Left ventricle myocardium superior (tissue), 1 donor: ENCODE measurements around the gene CA7. TPM values are rescaled to one million over a fixed set of nuclear protein-coding genes. Genes with fewer than 3 reads are reported as not detected.

ENCODE experiments used
- ATAC-seq: fragments of 200-7000 bp; cut with Tn5 transposase; one replicate; pipeline ENCODE4 v1.9.1; 2020; ENCODE audit warnings: mild to moderate bottlenecking, moderate library complexity
- DNase-seq: peaks from one replicate; pipeline ENCODE4 v3.0.0-alpha.2; 2020
- intact Hi-C: fragments of 100-400 bp; cut with micrococcal nuclease; formaldehyde crosslinking; loops from one replicate; pipeline ENCODE4 v1.11.0; 2022
- total RNA-seq: library from RNA; stranded (reverse); fragmentation: NEBNext Ultra II Directional; extraction: Animal tissue kit (Norgen Biotek cat#: 25700); gene quantifications from one replicate; pipeline ENCODE4 v1.2.1, GENCODE V29; 2021
- donor health status: DM: no; HTN: yes; CAD: no; lungs with severe emphysema.

The CA7 gene
- total RNA-seq, 1 donor from 2014 or later: not detected

DNA sequence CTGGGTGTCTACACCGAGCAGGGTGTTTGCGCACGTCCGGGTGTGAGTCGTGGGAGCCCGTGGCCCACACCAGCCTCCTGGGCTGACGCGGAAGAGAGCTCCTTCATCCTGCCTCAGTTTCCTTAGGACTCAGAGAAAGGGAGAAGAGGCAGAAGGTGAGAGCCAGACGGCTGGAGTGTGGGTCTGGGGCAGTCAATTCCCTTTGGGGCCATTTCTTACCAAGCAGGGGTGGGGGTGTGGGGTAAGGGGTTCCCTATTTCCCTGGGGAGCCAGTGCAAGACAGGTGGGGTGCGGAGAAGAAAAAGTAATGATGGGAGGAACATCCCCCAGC, 831 bp downstream of the CA7 start:
- DNase-seq (no peak), ATAC-seq (no peak)
- intact Hi-C loops: no loop called here

DNA sequence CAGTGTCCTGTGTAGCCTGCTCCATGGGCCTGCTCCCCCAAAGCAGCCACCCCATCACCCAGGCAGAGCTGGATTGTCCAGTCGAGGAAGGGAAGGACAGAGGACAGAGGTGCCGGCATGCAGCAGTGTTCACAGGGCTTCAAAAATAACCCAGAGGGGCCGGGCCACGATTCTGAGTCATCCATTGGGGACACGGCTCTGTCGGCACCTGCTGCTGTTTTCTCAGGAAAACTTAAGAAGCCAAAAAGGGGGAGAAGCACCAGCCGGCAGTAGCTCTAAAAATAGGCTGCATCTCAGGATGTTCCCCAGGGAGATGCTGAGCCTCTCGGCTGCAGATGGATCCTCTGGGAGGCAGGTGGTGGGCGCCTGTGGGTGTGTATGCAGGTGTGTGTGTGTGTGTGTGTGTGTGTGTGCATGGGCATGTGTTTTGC, 1.6 kb downstream of the CA7 start:
- intact Hi-C loops: no loop called here
- DNase-seq: no peak
- peak; percentile 16 for ATAC-seq

DNA sequence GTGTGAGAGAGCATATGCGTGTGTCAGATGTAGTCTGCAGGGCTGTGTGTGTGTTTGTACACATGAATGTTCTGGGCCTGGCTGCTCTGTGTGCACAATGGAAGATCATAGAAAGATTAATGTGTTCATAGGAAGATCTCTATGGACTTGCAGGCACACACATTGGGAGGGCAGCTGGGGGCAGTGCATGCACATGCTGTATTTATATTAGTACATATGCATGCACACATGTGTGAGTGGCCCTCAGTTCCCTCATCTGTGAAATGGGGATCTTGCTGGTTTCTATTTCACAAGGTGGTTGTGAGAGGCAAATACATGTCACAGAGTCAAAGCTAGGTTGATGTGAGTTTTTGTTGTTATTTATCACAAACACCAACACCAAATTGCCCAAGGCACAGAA, 2.1 kb downstream of the CA7 start:
- no peak for DNase-seq
- intact Hi-C loops: no loop called here
- ATAC-seq: no peak

DNA sequence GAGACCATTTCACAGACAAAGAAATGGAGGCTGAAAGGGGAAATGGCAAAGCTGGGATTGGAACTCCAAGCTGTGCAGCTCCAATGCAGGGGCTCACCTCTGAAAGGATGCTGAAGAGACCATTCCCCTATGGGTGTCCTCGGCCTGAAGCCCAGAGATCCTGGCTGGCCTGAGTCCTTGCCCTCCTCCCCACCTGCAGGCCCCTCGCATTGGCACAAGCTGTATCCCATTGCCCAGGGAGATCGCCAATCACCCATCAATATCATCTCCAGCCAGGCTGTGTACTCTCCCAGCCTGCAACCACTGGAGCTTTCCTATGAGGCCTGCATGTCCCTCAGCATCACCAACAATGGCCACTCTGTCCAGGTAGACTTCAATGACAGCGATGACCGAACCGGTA, 2.6 kb downstream of the CA7 start:
- no peak for DNase-seq
- no peak for ATAC-seq
- intact Hi-C loops: no loop called here

DNA sequence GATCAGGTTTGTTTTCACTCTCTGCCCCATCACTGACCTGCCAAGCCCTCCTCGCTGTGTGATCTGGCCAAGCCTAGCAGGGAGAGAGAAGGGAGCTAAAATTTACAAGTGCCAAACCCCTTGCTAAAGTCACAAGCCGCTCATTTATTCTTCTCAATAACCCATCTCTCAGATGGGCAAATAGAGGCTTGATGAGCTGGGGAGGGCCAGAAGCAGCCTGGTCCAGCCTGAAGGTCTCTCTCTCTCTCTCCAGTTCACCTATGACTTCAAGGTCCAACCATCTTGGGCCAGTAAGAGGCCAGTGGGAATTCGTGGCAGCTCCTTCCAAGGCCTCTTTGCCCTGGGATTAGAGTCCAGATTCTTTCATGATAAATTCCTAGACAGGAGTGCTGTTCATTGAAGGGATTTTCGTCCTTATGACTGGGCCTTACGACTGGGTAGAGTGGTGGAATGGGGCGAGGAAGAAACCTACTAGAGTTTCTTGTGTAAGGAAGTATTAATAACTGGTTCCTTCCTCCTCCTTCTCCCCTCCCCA, 3.4 kb downstream of the CA7 start:
- DNase-seq (no peak), ATAC-seq (no peak)
- intact Hi-C loops: no loop called here

DNA sequence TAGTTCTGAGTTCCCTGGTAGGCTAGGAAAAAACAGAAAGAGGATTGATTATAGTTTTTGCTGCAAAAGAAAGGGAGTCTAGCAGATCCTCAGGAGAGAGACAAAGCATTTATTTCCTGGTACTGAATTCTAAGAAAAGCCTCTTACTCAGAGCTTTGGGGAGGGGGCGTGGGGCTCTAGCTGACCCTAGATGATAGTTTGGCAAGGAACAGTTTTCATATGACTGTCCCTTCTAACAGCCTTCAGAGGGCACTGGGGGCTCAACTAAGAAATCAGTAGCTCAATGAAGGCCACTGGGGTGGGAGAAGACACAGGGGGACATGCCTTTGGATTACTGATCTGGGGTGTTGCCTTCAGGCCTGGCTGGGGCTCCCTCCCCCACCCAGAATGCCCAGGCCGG, 4.0 kb downstream of the CA7 start:
- ATAC-seq (no peak), DNase-seq (no peak)
- intact Hi-C loops: no loop called here

DNA sequence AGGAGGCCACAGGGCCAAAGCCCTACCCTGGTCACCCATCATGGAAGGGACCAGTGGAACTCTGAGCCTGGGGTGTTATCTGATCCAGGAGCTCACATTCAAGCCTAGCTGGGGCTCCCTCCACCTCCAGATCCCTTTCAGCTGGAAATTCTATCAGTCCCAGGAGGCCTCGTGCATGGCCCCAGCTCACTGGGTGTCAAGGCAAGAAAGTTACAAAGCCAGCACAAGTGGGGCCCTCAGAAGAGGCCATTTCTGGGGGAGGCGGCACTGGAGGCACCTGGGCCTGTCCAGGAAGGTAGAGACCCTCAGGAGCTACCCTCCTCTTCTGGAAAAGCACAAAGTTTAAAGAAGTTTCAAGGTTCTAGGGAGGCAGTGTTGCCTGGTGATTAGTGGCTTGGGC, 4.8 kb downstream of the CA7 start:
- DNase-seq (no peak), ATAC-seq (no peak)
- intact Hi-C loops: no loop called here

DNA sequence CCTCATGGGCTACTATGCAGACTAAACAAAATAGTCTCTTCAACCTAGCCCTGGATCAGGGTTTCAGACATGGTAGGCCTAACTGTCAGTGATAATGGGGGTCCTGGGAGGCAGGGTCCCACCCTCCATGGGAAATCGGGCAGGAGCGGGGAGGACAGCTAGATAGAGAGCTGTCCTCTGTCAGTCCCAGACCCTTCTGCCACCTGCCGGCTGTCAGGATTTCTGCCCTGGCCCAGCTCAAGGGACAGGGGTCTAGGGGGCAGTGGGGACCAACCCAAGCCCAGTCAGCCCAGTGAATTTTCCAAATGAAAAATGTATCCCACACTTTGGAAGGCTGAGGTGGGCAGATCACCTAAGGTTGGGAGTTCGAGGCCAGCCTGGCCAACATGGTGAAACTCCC, 5.3 kb downstream of the CA7 start:
- ATAC-seq: no peak
- DNase-seq: no peak
- intact Hi-C loops: no loop called here

DNA sequence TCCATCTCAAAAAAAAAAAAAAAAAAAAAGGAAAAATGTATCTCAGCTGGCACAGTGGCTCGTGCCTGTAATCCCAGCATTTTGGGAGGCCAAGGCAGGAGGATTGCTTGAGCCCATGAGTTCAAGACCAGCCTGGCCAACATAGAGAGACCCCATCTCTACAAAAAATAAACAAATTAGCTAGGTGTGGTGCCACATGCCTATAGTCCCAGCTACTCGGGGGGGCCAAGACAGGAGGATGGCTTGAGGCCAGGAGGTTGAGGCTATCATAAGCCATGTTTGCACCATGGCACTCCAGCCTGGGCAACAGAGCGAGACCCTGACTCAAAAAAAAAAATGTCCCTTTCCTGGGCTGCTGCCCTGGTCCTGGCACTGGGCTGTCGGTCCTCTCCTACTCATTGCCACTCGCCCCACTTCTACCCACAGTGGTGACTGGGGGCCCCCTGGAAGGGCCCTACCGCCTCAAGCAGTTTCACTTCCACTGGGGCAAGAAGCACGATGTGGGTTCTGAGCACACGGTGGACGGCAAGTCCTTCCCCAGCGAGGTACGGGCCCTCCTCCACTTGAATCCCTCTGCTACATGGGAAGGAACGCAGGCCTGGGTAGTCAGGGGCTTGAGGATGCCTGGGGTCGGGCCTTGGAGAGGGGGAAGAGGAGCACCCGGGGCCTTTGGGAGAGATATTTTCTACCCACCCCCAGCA, 6.1 kb downstream of the CA7 start:
- ATAC-seq (no peak), DNase-seq (no peak)
- intact Hi-C loops: no loop called here

DNA sequence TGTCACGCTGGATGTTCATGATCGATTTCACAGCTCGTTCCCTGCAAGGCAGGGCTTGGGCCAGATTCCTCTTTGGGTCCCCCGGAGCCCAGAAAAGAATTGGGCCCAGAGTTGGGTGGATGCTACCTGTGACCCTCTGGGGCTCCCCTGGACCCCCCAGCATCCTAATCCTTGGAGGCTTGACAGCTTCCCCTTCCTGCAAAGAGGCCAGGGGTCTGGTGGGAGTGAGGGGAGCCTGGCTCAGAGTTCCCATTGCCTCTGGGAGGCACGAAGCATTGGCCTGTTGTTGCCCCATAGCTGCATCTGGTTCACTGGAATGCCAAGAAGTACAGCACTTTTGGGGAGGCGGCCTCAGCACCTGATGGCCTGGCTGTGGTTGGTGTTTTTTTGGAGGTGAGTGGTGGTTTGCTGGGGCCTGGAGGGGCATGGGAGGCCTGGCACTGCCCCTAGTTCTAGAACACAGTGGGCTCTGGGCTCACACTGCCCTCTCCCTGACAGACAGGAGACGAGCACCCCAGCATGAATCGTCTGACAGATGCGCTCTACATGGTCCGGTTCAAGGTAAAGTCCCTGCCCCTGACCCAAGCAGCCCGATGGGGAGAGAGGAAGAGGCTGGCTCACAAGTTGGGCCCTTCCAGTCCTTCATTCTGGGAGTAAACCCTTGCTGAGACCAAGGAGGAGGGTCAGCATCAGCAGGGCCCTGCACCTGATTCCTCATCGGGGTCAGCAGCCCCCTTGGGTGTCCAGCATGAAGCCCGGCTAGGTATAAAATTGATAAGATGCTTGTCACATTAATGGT, 7.2 kb downstream of the CA7 start:
- ATAC-seq: no peak
- intact Hi-C loops: no loop called here

DNA sequence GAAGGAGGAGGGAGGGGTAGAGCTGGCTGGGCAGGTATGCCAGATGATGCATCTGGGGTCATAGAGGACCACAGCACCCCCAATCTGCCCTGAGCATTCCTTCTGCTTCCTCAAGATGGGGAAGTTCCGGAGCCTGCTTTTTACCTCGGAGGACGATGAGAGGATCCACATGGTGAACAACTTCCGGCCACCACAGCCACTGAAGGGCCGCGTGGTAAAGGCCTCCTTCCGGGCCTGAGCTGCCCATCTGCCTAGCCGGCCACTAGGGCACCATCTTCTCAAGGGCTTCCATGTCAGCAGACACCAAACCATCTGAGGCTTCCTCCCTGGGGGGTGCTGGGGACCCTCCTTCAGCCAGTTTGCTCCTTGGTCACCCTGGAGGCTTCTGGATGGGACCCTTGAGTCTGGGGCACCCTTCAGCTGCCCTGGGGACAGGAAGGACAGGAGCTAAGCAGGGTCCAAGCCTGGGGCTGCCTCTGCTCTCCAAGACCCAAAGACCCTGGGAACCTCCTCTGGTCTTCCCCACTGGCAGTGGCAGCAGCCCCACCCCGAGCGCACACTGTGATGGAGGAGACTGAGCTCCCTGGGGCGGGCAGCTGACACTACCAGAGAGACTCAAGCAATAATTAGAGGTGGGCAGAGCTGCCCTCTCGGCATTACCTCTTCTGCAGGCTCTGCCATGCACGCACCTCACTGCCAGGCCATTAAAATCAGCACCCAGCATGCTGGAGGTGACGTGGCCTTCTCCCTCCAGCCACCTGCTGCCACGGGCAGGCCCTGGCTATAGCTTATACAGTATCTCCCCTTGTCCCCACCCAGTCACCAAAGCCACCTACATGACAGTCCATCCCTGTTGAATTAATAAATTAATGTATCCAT, 9.3 kb downstream of the CA7 start:
- no peak for DNase-seq
- intact Hi-C loops: no loop called here
- no peak for ATAC-seq

More for the DNA sequence above, 7.2 kb downstream of the CA7 start:
- DNase-seq: no peak

DNA sequence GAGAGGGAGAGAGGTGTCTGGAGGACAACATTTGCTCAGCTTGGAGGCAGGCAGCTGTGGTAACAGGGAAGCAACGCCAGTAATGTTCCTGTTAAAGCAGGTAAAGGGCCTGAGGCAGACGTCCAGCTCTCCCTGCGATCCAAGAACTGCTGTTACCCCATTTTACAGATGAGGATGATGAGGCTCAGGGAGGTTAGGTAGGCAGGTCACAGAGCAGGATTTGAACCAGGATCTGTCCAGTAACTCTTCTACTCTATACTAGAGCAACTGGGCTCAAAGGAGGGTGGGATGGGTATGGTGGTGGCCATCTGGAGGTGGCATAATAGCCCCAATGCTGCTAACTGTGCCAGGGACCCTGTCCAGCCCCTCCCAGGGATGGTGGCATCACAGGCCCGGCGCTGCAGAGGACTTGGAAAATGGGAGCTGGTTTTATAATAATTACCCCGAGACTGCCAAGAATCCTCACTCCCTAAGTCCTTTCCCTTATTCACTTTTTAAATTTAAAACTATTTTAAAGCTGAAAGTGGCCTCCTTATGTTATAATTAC, 12.0 kb downstream of the CA7 start:
- intact Hi-C loops: no loop called here
- no peak for ATAC-seq
- DNase-seq: no peak

DNA sequence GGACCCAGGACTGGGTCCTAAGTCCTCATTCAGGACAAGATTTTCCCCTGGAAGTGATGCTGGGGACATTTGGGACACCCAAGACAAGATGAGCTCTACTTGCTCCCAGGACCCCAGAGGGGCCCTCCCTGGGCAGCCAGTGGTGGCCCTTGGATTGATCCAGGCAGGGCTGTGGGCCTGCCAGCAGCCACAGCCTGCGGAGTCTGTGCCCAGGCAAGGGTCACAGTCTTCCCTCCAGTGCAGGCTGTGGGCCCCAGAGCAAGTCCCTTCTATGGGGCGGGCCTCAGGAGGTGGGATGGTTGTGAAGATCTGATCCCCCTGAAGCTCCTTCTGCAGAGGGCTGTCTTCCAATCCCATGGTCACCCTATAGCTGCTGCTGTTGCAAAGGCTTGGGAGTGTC, 12.6 kb downstream of the CA7 start:
- intact Hi-C loops: no loop called here
- DNase-seq (no peak), ATAC-seq (no peak)

DNA sequence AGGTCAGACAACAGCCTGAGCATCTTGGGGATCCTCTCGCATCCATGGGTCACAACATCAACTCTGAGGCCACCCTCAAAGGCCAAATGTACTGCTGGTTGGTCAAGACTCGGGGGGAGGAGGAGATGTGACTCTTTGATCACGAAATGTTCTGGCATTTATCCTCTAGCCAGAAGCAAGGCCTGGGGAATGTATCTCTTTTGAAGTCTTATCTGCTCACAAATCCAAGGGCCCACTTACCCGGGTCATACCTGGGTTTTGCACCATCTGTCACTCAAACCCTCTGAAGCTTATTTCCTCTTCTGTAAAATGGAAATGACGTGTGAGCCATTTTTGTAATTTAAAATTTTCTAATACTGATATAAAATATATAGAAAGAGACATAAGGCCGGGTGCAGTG, 13.2 kb downstream of the CA7 start:
- ATAC-seq: no peak
- intact Hi-C loops: no loop called here
- no peak for DNase-seq

DNA sequence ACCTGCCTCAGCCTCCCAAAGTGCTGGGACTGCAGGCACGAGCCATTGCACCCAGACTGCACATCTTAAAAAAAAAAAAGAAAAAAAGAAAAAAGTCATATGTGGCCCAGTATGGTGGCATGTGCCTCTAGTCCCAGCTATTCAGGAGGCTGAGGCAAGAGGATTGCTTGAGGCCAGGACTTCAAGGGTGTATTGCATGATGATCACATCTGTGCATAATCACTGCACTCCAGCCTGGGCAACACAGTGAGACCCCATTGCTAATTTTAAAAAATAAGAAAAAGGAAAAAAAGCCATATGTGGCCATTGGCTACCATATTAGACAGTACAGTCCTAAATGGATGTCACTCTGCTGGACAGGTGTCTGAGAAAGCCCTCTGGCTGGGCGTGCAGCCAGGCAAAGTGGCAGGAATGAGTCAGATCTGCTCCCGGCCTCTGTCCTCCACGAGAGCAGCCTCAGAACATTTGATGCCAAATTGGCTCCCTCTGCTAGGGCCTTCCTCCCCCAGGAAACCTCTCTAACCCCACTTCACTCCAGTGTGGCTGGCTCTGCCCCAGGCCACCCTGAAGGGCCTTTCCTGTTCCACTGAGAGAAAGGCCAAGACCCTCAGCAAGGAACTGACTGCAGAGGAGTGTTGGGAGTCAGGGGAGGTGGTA, 14.7 kb downstream of the CA7 start:
- ATAC-seq (peak; percentile 98), DNase-seq (peak; percentile 85)
- intact Hi-C loops: no loop called here

DNA sequence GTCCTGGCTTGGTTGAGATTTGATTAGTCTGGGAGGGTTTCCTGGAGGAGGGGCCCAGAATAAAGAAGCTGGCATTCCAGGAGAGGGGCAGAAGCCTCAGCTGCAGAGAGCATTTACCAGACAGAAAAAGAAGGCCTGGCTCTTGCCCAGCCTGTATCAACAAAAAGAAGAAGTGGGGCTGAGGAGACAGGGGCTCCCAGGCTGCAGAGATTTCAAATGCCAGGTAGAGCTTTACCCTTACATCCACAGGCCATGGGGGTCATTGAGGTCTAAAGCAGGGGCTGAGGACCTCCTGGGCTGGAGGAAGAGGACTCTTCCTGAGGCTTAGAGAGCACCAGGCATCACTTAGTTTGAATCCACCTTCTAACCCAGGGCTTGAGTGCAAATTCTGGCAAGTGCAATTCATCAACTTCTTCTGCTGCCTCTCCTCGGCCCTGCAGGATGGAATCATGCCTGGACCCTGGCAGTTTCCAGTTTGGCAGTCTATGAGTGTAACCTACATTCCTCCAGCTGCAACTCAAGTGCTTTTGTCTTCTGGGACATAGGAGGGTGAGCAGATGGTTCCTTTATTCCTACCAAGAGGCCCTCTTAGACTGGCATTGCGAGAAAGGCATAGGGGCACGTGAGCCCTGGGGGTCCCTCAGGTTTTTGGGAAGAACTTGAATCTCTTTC, 15.3 kb downstream of the CA7 start:
- peak; percentile 16 for ATAC-seq
- DNase-seq: no peak
- intact Hi-C loops: no loop called here

DNA sequence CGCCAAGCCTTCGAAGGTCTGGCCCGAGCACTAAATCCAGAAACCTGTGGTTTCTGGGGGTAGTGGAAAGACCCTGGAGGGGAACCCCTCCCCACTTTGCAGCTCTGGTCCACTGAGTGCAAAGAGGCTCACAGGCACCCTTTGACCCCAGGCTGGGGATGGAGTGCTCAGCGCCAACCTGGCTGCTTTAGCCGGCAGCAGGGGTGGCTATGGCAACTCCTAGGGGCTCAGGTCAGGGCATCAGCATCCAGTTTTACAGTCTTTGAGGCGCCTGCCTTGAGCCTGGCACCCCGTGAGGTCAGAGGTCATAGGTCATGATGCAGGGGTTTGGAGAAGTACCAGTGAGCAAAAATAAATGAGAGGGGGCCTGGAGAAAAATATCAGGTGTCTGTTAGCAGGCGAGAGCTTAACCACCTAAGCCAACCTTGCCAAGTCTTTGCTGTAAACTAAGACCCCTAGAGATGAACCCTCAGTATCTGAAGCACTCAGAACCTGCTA, 17.9 kb downstream of the CA7 start:
- intact Hi-C loops: no loop called here
- ATAC-seq (no peak), DNase-seq (no peak)

DNA sequence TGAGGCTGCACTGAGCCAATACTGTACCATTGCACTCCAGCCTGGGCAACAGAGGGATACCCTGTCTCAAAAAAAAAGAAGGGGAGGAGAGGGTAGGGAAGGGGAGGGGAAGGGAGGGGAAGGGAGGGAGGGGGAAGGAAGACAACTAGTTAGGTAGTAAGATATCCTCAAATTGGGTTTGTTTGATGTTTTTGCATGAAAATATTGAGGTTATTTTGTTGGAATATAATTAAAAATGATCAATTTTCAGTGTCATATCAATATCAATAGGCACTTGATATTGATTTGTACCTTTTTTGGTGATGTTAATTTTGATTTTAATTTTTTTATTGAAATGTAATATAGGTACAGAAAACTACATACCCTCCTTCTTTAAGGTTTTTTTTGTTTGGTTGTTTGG, 19.5 kb downstream of the CA7 start:
- ATAC-seq (no peak), DNase-seq (no peak)
- intact Hi-C loops: no loop called here
